NCI-H187 (cell line): ENCODE results near the gene KRTAP6-1.

Experiments used
- DNase-seq, 2 experiments: peaks; one replicate each; lab custom pipeline; 2025; lab: John Stamatoyannopoulos, UW

KRTAP6-1 gene

DNA sequence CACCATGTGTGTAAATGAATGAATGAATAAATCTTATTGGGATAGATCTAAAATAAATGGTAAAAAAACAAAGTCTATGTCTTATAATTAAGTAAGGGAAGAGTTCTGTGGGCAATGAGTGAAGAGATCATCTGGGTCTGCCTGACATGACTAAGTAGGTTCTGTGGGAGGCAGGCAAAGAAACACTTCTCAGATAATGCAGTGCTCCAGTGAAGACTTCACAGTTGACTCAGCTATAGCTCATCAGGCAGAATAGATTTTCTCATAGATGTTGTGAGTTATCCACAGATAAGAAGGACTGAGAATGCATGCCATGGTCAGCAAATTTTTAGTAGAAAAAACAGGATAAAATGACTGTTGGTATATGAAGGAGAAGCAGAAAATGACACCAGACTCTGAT, 36.0 kb downstream of the KRTAP6-1 start:
- no peak for DNase-seq

DNA sequence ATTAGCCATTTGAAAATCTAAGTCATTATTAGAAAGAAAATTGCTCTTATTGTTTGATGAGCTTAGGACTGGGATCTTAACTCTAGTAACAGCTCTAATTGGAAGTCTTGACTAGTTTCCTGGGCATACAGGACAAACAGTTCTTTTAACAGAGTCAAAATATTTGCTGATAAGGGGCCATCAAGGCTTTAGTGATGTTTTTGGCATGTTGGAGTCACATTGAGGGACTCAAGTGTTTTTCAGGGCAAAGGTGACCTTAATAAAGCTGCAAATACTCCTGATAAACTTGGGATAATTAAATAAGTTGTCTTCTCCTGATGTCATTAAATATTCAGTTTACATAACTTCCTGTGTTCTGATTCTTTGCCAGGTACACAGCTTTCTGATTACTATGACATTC, 46.1 kb downstream of the KRTAP6-1 start:
- no peak for DNase-seq

DNA sequence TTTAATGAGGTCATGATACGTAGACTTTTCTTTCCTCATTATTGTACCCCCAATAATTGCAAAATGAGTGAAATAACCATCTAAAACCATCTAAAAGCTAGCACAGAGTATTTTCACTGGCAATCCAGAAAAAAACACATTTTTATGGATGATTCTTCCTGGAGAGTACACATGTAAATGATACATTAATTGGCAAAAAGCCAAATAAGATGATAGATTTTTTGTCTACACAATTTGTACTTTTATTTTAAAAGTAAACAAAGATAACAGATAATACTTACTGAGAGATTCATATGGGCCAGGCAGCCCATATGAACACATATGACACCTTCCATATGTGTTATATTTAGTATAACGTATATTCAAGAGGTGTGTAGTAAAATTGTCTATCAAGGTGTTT, 50.1 kb downstream of the KRTAP6-1 start:
- no peak for DNase-seq
